Coronary artery (tissue), 2 donors: ENCODE measurements around the gene ADAMTS7.
"Not testable (repeated sequence)": the region's sequence is repeated elsewhere in the genome, so short reads cannot be mapped to it uniquely, and the experiment has no call there.

Source experiments
- DNase-seq: peaks from one replicate; pipeline ENCODE4 v3.0.0-alpha.2; 2017; ENCODE audit warnings: low spot score
- H3K27ac ChIP-seq, 2 donors: fragments of 200-600 bp; sonication (generic); one replicate each; pipeline ENCODE4 v1.5.1; 2016 to 2019
- H3K4me3 ChIP-seq: fragments of 200-600 bp; sonication (generic); 2 replicates; pipeline ENCODE4 v1.5.1; 2016; ENCODE audit warnings: mild to moderate bottlenecking, moderate library complexity
- TF ChIP-seq, protein P1 (sequence below): fragments of 200-600 bp; sonication (generic); IDR thresholded peaks from one replicate; pipeline ENCODE4 v1.5.1; 2019; ENCODE audit warnings: antibody characterized with exemption

The ADAMTS7 gene

DNA sequence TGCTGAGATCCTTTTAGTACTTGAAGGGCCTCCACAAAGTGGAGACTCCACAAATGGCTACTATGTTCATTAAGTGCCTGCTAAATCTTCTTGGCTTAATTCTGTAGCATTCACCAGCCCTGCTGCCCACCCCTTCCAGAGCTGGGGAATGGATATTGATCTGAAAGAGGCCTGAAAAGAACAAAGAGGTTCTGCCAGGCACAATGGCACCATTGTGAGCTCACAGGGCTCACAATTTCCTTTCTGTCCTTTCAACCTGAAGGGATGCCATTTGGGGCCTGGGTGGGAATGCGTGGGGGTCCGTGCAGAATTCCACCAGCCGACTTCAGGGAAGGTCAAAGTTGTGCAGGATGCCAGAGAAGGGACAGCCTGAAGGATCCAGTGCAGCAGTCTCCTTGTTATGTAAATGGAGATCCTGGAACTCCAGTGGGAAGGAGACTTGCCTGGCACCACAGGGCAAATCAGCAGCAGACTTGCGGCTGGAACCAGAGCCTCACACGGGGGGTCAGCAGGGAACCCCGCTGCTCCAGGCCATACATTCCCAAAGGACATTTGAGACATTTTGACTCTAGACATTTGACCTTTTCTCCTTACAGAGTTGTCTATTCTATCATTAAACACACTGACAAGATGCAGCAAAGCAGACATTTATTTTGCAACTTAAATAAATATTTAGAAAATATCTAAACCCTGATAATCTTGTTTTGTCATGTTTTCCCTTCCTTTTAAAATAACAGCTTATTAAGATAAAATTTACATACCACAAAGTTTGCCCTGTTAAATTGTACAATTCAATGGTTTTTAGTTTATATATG is 39.9 kb upstream of the ADAMTS7 start:
- H3K27ac ChIP-seq = no peak overlapping the region
- no peak for DNase-seq
- TF ChIP-seq, protein P1, sequence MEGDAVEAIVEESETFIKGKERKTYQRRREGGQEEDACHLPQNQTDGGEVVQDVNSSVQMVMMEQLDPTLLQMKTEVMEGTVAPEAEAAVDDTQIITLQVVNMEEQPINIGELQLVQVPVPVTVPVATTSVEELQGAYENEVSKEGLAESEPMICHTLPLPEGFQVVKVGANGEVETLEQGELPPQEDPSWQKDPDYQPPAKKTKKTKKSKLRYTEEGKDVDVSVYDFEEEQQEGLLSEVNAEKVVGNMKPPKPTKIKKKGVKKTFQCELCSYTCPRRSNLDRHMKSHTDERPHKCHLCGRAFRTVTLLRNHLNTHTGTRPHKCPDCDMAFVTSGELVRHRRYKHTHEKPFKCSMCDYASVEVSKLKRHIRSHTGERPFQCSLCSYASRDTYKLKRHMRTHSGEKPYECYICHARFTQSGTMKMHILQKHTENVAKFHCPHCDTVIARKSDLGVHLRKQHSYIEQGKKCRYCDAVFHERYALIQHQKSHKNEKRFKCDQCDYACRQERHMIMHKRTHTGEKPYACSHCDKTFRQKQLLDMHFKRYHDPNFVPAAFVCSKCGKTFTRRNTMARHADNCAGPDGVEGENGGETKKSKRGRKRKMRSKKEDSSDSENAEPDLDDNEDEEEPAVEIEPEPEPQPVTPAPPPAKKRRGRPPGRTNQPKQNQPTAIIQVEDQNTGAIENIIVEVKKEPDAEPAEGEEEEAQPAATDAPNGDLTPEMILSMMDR = no peak
- H3K4me3 ChIP-seq = no peak overlapping the region

DNA sequence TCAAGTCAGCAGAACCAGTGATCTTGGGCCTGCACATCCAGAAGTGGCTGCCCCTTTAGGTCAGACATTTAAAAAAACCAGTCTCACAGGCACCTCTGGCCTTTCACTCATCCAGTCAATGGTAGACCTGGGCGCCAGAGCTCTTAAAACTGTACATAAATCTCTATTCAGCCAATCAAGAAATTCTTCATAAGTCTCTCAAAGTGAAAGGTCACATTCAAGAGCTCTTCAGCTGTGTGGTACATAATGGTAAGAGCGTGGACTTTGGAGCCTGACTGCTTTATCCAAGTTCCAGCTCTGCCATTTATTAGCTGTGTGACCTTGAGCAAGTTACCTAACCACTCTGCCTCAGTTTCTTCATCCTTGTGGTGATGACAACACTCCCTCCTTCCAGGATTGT is 39.1 kb upstream of the ADAMTS7 start:
- DNase-seq = no peak
- TF ChIP-seq, protein P1 = no peak
- Histone ChIP-seq H3K4me3 (no peak overlapping the region), H3K27ac (no peak overlapping the region)

DNA sequence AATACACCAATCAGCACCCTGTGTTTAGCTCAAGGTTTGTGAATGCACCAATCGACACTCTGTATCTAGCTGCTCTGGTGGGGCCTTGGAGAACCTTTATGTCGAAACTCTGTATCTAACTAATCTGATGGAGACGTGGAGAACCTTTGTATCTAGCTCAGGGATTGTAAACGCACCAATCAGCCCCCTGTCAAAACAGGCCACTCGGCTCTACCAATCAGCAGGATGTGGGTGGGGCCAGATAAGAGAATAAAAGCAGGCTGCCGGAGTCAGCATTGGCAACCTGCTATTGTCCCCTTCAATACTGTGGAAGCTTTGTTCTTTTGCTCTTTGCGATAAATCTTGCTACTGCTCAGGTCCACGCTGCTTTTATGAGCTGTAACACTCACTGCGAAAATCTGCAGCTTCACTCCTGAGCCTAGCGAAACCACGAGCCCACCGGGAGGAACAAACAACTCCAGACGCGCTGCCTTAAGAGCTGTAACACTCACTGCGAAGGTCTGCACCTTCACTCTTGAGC is 36.2 kb upstream of the ADAMTS7 start:
- not testable (repeated sequence) for DNase-seq, H3K27ac ChIP-seq, H3K4me3 ChIP-seq

DNA sequence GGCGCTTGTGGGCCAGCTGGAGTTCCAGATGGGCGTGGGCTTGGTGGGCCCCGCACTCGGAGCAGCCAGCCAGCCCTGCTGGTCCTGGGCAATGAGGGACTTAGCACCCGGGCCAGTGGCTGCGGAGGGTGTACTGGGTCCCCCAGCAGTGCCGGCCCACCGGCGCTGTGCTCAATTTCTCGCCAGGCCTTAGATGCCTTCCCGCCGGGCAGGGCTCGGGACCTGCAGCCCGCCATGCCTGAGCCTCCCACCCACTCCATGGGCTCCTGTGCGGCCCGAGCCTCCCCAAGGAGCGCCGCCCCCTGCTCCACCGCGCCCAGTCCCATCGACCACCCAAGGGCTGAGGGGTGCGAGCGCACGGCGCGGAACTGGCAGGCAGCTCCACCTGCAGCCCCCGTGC is 35.6 kb upstream of the ADAMTS7 start:
- not testable (repeated sequence) for H3K27ac ChIP-seq, DNase-seq

DNA sequence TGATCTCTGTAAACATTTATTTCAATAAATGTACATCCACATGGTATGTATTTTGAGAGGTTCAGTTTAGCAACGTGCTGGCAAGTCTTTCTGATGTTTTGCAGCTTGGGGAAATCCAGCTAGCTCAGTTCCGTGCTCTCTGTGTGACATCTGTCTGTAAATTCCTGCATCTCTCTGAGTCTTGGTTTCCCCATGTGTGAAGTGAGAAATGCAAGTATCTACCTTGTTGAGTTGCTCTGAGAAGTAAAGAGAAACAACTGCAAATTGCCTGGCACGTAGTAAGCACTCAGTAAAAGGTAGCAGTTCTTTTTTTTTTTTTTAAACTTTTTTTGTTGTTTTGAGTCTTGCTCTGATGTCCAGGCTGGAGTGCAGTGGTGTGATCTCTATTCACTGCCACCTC is 31.3 kb upstream of the ADAMTS7 start:
- H3K27ac ChIP-seq = no peak overlapping the region
- TF ChIP-seq, protein P1 = no peak
- no peak for DNase-seq

More for the DNA sequence above, 35.6 kb upstream of the ADAMTS7 start:
- H3K4me3 ChIP-seq = not testable (repeated sequence)

DNA sequence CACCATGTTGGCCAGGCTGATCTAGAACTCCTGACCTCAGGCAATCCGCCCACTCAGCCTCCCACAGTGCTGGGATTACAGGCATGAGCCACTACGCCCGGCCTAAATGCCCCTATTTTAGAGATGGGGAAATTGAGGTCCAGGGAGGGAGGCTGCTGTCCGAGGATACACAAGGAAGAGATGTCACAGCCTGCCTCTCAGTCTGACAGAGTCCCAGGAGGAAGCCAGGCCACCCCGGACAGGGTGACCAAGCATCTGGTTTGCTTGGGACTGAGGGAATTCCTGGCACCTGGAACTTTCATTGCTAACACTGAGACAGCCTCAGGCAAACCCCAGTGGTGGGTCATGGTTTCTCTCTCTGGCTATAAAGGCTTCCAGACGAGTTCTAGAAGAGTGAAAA is 30.6 kb upstream of the ADAMTS7 start:
- H3K4me3 ChIP-seq = no peak overlapping the region
- TF ChIP-seq, protein P1 = no peak
- H3K27ac ChIP-seq = peak overlapping the region in 1 of 2 donors; percentile 69

More for the DNA sequence above, 31.3 kb upstream of the ADAMTS7 start:
- H3K4me3 ChIP-seq = no peak overlapping the region

DNA sequence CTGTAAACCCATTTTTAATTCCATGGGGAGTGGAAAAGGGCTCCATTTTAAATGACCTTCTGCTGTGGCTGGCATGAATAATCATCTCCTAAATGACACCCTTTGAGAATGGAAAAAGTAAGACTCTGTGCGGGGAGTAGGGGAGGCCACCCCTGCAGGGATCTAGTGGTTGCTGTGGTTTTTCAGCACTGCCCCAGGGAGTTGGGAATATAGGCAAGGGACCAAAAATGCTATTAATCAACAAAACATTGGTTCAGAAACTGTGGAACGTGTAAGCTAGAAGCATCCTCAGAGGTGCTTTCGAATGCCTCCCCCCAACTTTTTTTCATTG is 30.1 kb upstream of the ADAMTS7 start:
- Histone ChIP-seq H3K4me3 (no peak overlapping the region), H3K27ac (peak overlapping the region in 1 of 2 donors; percentile 69)
- TF ChIP-seq, protein P1 = no peak
- DNase-seq = no peak

More for the DNA sequence above, 30.6 kb upstream of the ADAMTS7 start:
- no peak for DNase-seq

DNA sequence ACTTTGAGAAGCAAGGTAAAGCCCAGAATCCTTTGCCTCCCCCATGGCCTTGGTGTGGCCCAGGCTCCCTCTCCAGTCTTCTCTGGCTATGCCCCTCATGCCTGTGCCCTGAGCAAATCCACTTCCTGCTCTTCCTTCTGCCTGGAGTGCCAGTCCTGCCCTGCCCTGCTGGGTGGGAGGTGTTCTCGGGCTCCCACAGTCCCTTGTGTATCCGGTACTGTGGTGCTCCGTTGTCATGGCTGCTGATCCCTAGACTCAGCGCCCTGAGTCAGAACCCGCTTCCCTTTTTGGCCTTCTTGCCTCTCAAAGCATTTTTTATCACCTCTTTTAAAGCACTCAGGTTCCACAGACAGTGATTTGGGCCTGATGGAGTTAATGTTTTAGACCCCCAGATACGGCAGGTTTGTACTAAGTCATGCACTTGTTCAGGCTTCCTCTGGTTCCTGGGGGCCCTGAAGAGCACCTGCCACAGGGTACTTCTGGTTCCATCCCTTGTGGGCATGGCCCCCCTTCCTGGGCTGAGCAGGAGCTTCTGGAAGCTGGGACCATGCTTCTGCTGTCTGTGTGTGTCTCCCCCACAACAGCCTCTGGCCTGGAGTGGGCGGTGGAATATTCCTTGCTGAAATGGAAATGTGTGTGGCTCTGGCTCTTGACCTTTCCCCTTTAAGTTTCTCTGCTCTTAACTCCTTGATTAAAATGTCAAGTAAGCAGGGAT is 29.6 kb upstream of the ADAMTS7 start:
- TF ChIP-seq, protein P1 = no peak
- Histone ChIP-seq H3K4me3 (no peak overlapping the region), H3K27ac (peak overlapping the region in 1 of 2 donors; percentile 69)
- DNase-seq = peak; percentile 80

DNA sequence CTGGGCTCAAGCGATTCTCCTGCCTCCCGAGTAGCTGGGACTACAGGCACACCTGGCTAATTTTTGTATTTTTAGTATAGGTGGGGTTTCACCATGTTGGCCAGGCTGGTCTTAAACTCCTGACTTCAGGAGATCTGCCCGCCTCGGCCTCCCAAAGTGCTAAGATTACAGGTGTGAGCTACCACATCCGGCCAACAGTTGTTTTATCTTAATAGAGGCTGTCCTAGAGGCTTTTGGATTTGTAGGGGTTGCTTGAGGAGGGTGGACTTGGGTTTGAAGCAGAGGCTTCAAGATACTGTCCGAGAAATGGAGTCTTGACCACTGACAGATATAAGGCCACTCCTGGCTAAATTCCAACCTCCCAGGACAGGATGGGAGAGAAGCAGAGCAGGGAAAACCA is 27.9 kb upstream of the ADAMTS7 start:
- not testable (repeated sequence) for H3K4me3 ChIP-seq, DNase-seq, H3K27ac ChIP-seq
